GM19324 (cell line): Measurements from ENCODE around the gene MBD3L3.
"Not testable (repeated sequence)": the region's sequence is repeated elsewhere in the genome, so short reads cannot be mapped to it uniquely, and the experiment has no call there.

Experiments used
- ATAC-seq: cut with Tn5 transposase; IDR thresholded peaks from one replicate; pipeline ENCODE4 v1.9.1; 2021; ENCODE audit warnings: mild to moderate bottlenecking, moderate library complexity; ENCODE audit not compliant: unreplicated experiment, low FRiP score

The MBD3L3 gene

GRCh38 chr19:7058576-7058975 lies at the start of gene MBD3L3:
MBD3L3 (minus strand) TSS chr19:7058676; CDS start chr19:7058605, 71 bp downstream.
- not testable (repeated sequence) for ATAC-seq

DNA sequence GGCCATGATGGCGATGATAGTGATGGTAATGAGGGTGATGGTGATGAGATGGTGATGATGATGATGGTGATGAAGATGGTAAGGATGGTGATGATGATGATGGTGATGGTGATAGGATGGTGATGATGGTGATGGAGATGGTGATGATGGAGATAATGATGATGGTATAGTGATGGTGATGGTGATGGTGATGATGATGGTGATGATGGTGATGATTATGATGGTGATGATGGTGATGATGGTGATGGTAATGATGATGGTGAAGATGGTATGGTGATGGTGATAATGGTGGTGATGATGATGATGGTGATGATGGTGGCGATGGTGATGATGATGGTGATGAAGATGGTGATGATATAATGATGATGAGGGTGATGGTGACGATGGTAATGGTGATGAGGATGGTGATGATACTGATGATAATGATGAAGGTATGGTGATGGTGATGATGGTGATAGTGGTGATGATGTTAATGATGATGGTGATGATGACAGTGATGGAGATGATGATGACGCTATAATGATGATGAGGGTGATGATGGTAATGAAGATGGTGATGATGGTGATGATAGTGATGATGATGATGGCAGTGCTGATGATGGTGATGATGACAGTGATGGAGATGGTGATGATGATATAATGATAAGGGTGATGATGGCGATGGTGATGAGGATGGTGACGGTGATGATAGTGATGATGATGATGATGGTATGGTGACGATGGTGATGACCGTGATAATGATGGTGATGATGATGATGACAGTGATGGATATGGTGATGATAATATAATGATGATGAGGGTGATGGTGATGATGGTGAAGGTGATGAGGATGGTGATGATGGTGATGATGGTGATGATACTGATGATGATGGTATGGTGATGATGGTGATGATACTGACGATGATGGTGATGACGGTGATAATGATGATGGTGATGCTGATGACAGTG lies 48.5 kb upstream of the MBD3L3 start:
- ATAC-seq: no peak

DNA sequence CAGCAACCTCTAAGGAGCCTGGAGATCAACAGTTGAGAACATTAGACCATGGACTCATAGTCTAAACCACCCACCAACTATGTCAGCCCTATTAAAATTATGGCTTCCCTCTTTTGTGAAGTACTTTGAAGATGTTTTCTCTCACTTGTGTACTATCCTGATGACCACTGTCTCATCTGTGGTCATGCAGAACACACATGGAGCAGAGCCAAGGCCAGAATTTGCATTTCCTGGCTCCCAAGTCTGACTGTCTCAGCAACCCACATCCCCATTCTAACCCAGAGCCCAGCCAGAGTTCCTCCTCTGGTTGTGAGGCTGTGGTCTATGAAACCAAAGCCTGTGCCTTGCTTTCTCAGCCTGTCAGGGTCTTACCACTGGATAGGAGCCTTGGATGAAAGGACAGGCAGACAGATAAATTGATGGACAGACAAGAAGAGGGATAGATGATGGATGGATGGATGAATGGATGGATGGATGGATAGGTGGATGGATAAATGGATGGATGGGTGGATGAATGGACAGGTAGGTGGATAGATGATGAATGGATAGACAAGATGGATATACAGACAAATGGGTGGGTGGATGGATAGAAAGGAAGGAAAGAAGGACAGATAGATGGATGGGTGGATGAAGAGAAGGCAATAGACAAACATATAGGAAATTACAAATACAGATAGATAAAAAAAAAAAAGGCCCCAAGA lies 46.4 kb upstream of the MBD3L3 start:
- no peak for ATAC-seq

- ATAC-seq: no peak
Observed at GRCh38 chr19:7101498-7102253, 43.2 kb upstream of the MBD3L3 start.

DNA sequence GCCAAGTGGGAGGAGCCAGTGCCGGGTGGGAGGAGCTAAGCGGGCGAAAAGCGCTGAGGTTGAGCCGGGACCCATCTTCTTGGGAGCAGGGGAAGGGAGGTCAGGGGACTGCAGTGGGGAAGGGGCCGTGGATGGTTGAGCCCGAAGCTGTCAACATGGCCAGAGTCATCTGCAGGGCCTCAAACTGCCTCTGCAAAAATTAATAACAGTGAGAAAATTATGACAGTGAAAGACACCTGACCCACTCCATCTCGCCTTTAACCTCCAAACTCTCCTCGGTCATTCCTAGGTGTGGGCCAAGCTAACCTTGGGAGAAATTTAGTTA lies 41.1 kb upstream of the MBD3L3 start:
- no peak for ATAC-seq

DNA sequence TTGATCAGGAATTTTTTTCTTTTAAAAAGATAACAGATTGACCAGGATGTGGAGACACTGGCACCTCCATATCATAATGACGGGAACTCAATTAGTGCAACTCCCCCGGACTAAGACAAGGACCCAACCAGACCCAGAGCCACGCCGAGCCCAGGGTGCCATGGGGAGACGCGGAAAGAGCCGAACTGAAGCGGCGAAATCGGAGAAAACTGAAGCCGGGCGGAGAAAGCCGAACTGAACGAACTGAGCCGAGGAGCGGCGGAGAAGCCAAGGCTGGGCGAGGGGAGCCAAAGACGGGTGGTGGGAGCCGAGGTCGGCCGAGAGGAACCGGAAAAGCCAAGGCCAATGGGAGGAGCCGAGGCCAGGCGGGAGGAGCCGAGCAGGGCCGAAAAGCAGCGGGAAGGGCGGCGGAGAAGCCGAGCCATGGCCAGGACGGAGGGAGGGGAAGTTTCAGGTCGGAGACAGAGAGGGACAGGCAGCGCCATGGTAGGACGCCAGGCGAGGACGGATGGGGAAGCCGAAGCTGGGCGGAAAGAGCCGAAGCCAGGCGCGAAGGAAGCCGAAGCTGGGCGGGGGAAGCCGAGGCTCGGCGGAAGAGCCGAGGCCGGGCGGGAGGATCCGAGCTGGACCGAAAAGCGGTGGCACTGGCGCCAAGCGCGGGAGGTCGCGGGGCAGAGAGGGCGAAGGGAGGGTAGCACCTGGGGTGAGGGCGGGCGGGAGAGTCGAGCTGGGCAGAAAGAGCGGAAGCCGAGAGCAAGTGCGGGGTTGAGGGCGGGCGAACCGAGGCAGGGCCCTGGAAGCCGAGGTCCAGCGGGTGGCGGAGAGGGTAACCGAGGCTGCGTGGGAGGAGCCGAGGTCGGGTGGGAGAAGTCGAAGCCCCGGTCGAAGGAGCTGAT lies 40.5 kb upstream of the MBD3L3 start:
- peak; percentile 88 for ATAC-seq

DNA sequence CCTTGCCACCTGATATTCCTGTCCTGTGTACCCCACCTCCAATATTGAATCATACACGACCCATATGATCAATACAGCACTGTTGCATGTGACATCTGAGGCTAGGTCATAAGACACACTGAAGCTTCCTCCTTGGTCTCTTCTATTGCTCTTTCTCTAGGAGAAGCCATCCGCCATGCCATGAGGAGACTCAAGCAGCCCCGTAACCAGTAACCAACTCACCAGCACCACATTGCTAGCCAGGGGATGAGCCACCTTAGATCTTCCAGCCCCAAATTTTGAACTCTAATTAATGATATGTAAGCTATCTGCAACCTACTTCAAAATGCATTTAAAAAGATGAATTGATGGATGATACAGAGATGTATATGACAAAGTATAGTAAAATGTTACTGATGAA lies 39.6 kb upstream of the MBD3L3 start:
- no peak for ATAC-seq

GRCh38 chr19:7088999-7089398 lies 30.5 kb upstream of the MBD3L3 start:
- no peak for ATAC-seq

GRCh38 chr19:7083076-7083956 lies 24.8 kb upstream of the MBD3L3 start:
- ATAC-seq: no peak

DNA sequence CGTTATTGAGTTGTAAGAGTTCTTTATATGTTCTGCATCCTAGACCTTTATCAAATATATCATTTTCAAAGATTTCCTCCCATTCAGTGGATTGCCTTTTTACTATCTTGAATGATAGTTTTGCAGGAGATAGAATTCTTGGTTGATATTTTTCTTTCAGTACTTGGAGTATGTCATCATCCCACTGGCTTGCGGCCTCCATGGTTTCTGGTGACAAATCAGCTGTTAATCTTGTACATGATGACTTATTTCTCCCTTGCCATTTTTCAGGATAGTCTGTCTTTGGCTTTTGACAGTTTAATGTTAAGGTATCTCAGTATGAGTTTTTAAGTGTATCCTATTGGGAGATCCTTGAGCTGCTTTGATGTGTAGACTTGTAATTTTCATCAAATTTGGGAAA lies 19.5 kb upstream of the MBD3L3 start:
- no peak for ATAC-seq

GRCh38 chr19:7076151-7076550 lies 17.7 kb upstream of the MBD3L3 start:
- no peak for ATAC-seq

GRCh38 chr19:7074705-7075282 lies 16.3 kb upstream of the MBD3L3 start:
- ATAC-seq: no peak

DNA sequence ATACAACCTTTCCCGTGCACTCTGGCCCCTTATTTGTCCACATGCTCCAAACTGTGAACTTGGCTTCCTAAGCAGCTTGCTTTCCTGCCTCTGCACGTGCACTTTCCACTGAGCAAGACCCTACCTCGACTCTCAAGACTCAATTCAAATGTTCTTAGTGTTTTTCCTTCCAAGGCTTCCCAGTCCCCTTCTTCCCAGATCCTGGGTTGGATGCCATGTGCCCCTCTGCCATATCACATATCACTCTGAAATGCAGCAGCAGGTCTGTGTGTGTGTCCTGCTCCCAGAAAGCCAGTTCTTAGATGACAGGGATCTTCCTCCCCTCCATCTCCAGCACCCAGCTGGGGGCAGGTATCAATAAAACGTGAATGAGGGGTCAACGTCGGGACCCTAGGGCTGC lies 14.1 kb upstream of the MBD3L3 start:
- no peak for ATAC-seq

DNA sequence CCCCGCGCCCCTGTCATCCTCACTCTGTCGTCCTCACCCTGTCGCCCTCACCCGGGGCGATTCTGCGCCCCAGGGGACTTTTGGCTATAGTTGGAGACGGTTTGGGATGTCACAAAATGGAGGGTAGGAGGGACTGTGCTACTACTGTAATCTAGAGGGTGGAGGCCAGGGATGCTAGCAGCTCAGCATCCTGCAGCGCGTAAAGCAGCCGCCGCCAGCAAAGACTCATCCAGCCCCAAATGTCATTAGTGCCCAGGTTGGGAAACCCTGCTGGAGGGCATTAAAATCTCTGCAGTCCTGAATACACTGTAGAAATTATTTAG lies 11.4 kb upstream of the MBD3L3 start:
- no peak for ATAC-seq

GRCh38 chr19:7069042-7069903 lies 10.8 kb upstream of the MBD3L3 start, which contains the start of gene ZNF557:
ZNF557 (plus strand) TSS chr19:7069703; CDS start chr19:7075075, 5,372 bp downstream.
- ATAC-seq: peak; percentile 95

DNA sequence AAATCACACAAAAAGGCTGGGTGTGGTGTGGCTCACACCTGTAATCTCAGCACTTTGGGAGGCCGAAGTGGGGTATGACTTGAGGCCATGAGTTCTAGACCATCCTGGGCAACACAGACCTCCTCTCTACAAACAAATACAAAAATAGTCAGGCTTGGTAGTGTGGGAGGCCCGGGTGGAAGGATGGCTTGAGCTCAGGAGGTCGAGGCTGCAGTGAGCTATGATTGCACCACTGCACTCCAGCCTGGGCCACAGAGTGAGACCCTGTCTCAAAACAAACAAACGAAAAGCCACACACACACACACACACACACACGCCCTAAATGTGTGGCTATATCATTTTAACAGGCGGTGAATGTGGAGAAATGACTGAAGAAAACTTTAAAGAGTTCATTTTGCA lies 10.1 kb upstream of the MBD3L3 start:
- no peak for ATAC-seq

GRCh38 chr19:7067716-7068115 lies 9.2 kb upstream of the MBD3L3 start:
- ATAC-seq: no peak

GRCh38 chr19:7067122-7067521 lies 8.6 kb upstream of the MBD3L3 start:
- ATAC-seq: not testable (repeated sequence)
